Measurements from ENCODE around the gene CCDC15.
A peak's percentile ranks its signal among the peaks of the same experiment; 100 is the strongest.

The CCDC15 gene

GRCh38 chr11:124919898-124920297 is 34.1 kb upstream of the CCDC15 start:
- no peaks in the 10 kb centered on the region; the same call in 1 of the 2 replicates for H3K9me3 ChIP-seq
- no peaks in the 10 kb centered on the region for H3K36me3 ChIP-seq
- DNase-seq, result no peak
- peaks cover 13% of the 10 kb centered on the region for H3K27me3 ChIP-seq
- no peaks in the 10 kb centered on the region for H3K4me1 ChIP-seq
- no peak overlapping the region for H3K4me3 ChIP-seq (ENCODE audit: low read depth, low read length)
- TF ChIP-seq CTCF (IDR thresholded peaks at IDR 0.05; ENCODE audit: low read depth, low read length), result no peak

DNA sequence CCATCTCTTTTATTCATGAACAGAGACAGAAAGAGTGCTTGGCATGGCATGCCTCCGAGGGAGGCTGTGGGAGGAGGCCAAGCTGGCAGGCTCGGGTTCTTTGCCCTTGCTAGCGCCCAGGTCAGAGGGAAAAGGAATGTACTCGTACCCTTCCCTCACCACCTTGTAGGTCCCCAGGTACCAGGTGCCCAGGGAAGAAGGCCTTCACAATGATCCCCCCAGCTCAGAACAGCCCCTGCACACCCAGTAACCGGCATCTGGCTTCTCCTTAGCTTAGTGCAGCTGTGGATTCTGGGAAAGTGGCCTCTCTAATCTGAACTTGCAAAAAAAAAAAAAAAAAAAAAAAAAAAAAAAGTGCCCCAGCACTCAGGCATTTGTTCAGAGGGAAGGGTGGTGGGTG is 33.6 kb upstream of the CCDC15 start:
- H3K27me3 ChIP-seq, result peaks cover 13% of the 10 kb centered on the region
- H3K9me3 ChIP-seq, result no peaks in the 10 kb centered on the region; the same call in 1 of the 2 replicates
- no peak for TF ChIP-seq CTCF (IDR thresholded peaks at IDR 0.05; ENCODE audit: low read depth, low read length)
- no peaks in the 10 kb centered on the region for H3K36me3 ChIP-seq
- no peak for DNase-seq
- H3K4me3 ChIP-seq (ENCODE audit: low read depth, low read length), result peak overlapping the region; percentile 31
- no peaks in the 10 kb centered on the region for H3K4me1 ChIP-seq

DNA sequence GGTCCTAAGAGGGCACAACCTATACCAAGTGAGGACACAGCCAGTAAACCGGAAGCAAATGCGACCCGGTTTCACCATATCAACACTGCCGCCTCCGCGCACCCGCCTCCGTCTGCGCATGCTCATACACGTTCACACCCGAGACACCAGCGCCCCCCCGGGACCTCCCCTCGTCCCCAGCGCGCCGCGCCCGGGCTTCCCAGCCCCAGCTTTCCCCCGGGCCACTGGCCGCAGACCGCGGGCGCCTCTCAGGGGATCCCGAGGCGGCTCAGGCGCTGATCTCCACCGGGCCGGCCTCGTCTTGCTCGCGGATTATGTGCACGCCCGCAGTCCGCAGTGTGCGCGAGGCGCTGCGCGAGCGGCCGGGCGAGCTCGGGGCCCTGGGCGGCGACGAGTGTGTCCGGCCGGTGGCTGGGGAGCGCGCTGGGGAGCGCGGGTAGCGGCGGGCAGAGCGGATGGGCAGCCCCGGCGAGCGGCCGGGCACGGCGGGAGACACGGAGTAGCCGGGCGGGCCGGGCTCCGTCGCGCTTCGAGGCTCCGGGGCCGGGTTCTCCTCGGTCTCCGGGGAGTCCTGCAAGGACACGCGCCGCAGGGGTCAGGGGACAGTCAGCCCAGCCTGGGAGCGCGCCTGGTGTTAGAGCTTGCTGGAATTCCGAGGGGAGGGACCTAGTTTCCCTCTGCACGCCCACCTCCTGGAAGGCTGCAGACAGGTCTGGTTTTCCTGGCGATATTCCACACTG is 33.0 kb upstream of the CCDC15 start:
- Histone ChIP-seq H3K4me1 (no peaks in the 10 kb centered on the region), H3K36me3 (no peaks in the 10 kb centered on the region), H3K27me3 (peaks cover 13% of the 10 kb centered on the region), H3K4me3 (ENCODE audit: low read depth, low read length) (peak overlapping the region; percentile 31), H3K9me3 (no peaks in the 10 kb centered on the region; the same call in 1 of the 2 replicates)
- DNase-seq, result peak; percentile 76
- no peak for TF ChIP-seq CTCF (IDR thresholded peaks at IDR 0.05; ENCODE audit: low read depth, low read length)

DNA sequence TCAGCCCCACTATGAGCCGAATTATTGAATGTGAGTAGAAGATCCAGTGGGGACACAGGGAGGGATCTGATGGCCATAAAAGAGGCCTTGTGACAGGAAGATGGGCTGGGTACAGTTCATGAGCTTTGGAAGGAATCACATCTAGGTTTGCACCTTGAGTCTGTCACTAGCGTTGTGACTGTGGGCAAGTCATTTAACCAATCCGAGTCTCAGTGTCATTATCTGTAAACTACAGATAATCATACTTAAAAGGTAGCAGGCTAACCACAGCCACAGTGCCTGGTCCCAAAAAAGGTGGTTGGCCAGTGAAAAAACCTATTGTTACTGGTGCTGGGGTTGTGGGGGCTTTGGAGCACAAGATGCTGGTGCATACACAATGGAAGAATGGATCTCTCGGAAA is 31.2 kb upstream of the CCDC15 start:
- no peak for TF ChIP-seq CTCF (IDR thresholded peaks at IDR 0.05; ENCODE audit: low read depth, low read length)
- Histone ChIP-seq H3K27me3 (peaks cover 13% of the 10 kb centered on the region), H3K9me3 (no peaks in the 10 kb centered on the region; the same call in 1 of the 2 replicates), H3K4me3 (ENCODE audit: low read depth, low read length) (no peak overlapping the region), H3K36me3 (no peaks in the 10 kb centered on the region), H3K4me1 (no peaks in the 10 kb centered on the region)
- DNase-seq, result no peak

GRCh38 chr11:124923296-124923695 is 30.7 kb upstream of the CCDC15 start:
- DNase-seq, result no peak
- Histone ChIP-seq H3K9me3 (no peaks in the 10 kb centered on the region; the same call in 1 of the 2 replicates), H3K4me3 (ENCODE audit: low read depth, low read length) (no peak overlapping the region), H3K36me3 (no peaks in the 10 kb centered on the region), H3K27me3 (peaks cover 13% of the 10 kb centered on the region), H3K4me1 (no peaks in the 10 kb centered on the region)
- no peak for TF ChIP-seq CTCF (IDR thresholded peaks at IDR 0.05; ENCODE audit: low read depth, low read length)

DNA sequence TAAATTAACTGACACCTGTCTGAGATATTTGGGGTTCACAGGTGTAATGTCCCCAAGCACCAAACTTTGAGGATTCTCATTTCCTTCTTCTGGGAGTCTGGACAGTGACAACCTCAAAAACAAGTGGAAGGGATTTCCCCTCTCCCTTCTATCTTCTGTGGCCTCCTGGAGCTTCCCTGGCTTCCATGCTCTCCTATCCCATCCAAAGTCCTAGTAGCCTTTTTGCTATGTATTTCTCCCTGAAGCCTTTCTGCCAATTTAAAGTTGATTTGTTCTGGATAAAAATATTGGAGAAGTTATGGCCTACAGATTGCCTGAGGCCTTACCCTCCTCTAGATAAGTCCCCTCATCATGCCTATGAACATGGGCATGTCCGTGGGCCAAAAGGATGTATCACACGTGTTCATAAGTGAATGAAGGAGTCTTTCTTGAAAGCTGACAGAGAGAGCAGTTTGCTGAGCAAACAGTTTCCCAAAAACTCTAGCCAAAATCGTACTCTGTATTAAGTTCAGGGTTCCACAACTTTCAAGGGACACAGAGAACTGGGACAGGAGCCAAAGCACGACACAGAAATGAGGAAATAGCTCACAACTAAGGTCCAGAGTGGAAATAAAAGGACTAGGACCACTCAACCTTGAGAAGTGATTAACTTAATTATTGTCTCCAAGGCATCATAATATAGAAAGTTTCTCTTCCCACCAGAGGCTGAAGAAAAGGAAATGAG is 24.9 kb upstream of the CCDC15 start:
- H3K4me1 ChIP-seq, result no peaks in the 10 kb centered on the region
- no peak for TF ChIP-seq CTCF (IDR thresholded peaks at IDR 0.05; ENCODE audit: low read depth, low read length)
- no peaks in the 10 kb centered on the region for H3K9me3 ChIP-seq
- DNase-seq, result no peak
- no peaks in the 10 kb centered on the region for H3K36me3 ChIP-seq
- no peak overlapping the region for H3K4me3 ChIP-seq (ENCODE audit: low read depth, low read length)
- H3K27me3 ChIP-seq, result peaks cover 3% of the 10 kb centered on the region

All from BE2C (cell line).